Measurements from ENCODE around the gene RAB43.

RAB43 gene

DNA sequence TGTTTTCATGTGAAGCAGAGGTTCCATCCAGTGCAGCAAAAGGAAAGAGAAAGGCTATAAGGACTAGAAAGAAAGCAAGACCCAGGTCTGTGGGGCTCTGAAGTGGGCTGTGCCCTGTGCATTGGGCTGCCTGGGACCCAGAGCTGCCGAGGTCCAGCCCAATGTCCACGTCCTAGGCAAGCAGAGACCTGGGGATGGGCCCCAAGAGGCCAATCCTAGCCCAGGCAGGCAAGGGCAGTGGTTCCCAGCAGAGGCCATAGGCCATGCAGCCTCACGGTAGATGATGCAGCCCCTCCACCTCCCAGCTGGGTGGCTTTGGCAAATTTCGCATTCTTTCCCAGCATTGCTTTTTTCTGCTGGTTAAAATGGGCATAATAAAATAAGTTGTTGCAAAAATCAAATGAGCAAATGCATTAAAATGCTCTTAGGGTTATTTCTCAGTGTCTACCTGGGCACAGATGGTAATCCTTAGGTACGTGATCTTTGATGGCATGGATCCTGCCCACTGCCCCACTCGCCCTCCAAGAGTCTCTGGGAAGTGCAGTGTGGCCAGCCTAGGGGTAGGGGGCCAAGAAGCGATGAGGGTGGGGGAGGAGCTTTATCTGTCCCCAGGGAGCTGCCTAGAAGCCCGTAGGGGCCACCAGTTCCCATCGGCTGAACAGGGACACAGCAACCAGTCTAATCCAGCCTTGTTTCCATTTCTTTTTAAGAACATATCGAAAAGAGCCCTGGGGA lies 83.3 kb downstream of the RAB43 start:
- DNase-seq (ENCODE audit: extremely low spot score): no peak
- ChIA-PET POLR2A (interaction anchor here (1.0 kb wide), 1 partner anchor 11 kb away, joined by 3 read pairs; no protein-coding TSS in a partner anchor), CTCF (interaction anchor here (1.3 kb wide), 1 partner anchor 14 kb away, joined by 8 read pairs; no protein-coding TSS in a partner anchor)
- no peak for TF ChIP-seq L3MBTL2 (conservative IDR thresholded peaks at IDR 0.05)
- no peak for TF ChIP-seq ARNT (IDR thresholded peaks at IDR 0.05)
- TF ChIP-seq SUZ12 (IDR thresholded peaks at IDR 0.05): no peak
- TF ChIP-seq NFRKB (IDR thresholded peaks at IDR 0.05): no peak
- no peak for TF ChIP-seq LEF1 (IDR thresholded peaks at IDR 0.05; ENCODE audit: borderline replicate concordance)
- TF ChIP-seq FOXM1 (IDR thresholded peaks at IDR 0.05; ENCODE audit: borderline replicate concordance): no peak
- TF ChIP-seq SP1 (IDR thresholded peaks at IDR 0.05): no peak
- no peak for TF ChIP-seq ZNF384 (IDR thresholded peaks at IDR 0.05)

All from HEK293T (cell line).